ENCODE measurements around the gene MATCAP1.

The MATCAP1 gene

GRCh38 chr16:67183627-67184452 is at the start of gene MATCAP1:
Gene MATCAP1 (minus strand): TSS chr16:67183963. CDS start chr16:67180610, 3,353 bp downstream.
- DNase-seq (ENCODE audit: low spot score) = peak; percentile 98

GRCh38 chr16:67230809-67231660 is 47.3 kb upstream of the MATCAP1 start:
- no peak for DNase-seq (ENCODE audit: low spot score)

- DNase-seq (ENCODE audit: low spot score) = no peak
Measured at GRCh38 chr16:67229906-67230808, 46.4 kb upstream of the MATCAP1 start.

GRCh38 chr16:67228905-67229304 is 45.1 kb upstream of the MATCAP1 start:
- DNase-seq (ENCODE audit: low spot score) = no peak

GRCh38 chr16:67228034-67228785 is 44.4 kb upstream of the MATCAP1 start:
- DNase-seq (ENCODE audit: low spot score) = no peak

- DNase-seq (ENCODE audit: low spot score) = no peak
Measured at GRCh38 chr16:67227567-67227921, 43.8 kb upstream of the MATCAP1 start.

- peak; percentile 99 for DNase-seq (ENCODE audit: low spot score)
Measured at GRCh38 chr16:67226804-67227566, 43.2 kb upstream of the MATCAP1 start, which contains the start of gene TMEM208. Gene TMEM208 (plus strand): TSS chr16:67227130. CDS start chr16:67227219, 89 bp downstream.

GRCh38 chr16:67226295-67226803 is 42.6 kb upstream of the MATCAP1 start:
- DNase-seq (ENCODE audit: low spot score) = no peak

GRCh38 chr16:67223992-67224391 is 40.2 kb upstream of the MATCAP1 start:
- no peak for DNase-seq (ENCODE audit: low spot score)

- no peak for DNase-seq (ENCODE audit: low spot score)
Measured at GRCh38 chr16:67216612-67217490, 33.1 kb upstream of the MATCAP1 start.

- no peak for DNase-seq (ENCODE audit: low spot score)
Measured at GRCh38 chr16:67215706-67216105, 31.9 kb upstream of the MATCAP1 start.

- no peak for DNase-seq (ENCODE audit: low spot score)
Measured at GRCh38 chr16:67213197-67214019, 29.6 kb upstream of the MATCAP1 start.

GRCh38 chr16:67212766-67213165 is 29.0 kb upstream of the MATCAP1 start:
- DNase-seq (ENCODE audit: low spot score) = peak; percentile 83

GRCh38 chr16:67211674-67212073 is 27.9 kb upstream of the MATCAP1 start:
- no peak for DNase-seq (ENCODE audit: low spot score)

GRCh38 chr16:67210069-67210937 is 26.5 kb upstream of the MATCAP1 start:
- no peak for DNase-seq (ENCODE audit: low spot score)

GRCh38 chr16:67209565-67209964 is 25.8 kb upstream of the MATCAP1 start:
- no peak for DNase-seq (ENCODE audit: low spot score)
